GM19397 (cell line): Measurements from ENCODE around the gene TM9SF2.
"Not testable (repeated sequence)": the region's sequence is repeated elsewhere in the genome, so short reads cannot be mapped to it uniquely, and the experiment has no call there.

Experiments
- ATAC-seq: cut with Tn5 transposase; IDR thresholded peaks from one replicate; pipeline ENCODE4 v1.9.1; 2021; ENCODE audit warnings: mild to moderate bottlenecking, moderate library complexity; ENCODE audit not compliant: unreplicated experiment

Gene TM9SF2

GRCh38 chr13:99527301-99527700 is 26.0 kb downstream of the TM9SF2 start:
- no peak for ATAC-seq

- peak; percentile 59 for ATAC-seq
These were observed 27.3 kb downstream of the TM9SF2 start for GRCh38 chr13:99528547-99528946.

GRCh38 chr13:99536023-99536422 is 34.8 kb downstream of the TM9SF2 start:
- no peak for ATAC-seq

- no peak for ATAC-seq
These were observed 39.3 kb downstream of the TM9SF2 start for GRCh38 chr13:99540530-99540929.

- peak; percentile 99 for ATAC-seq
These were observed 41.6 kb downstream of the TM9SF2 start for GRCh38 chr13:99542788-99543406.

- ATAC-seq, result no peak
These were observed 44.1 kb downstream of the TM9SF2 start for GRCh38 chr13:99545361-99545760.

GRCh38 chr13:99545979-99546378 is 44.7 kb downstream of the TM9SF2 start:
- ATAC-seq, result no peak

- no peak for ATAC-seq
These were observed 45.6 kb downstream of the TM9SF2 start for GRCh38 chr13:99546878-99547277.

- ATAC-seq, result peak; percentile 57
These were observed 47.2 kb downstream of the TM9SF2 start for GRCh38 chr13:99548448-99548847.

- no peak for ATAC-seq
These were observed 51.8 kb downstream of the TM9SF2 start for GRCh38 chr13:99553033-99553432.

GRCh38 chr13:99555149-99555548 is 53.9 kb downstream of the TM9SF2 start:
- no peak for ATAC-seq

GRCh38 chr13:99556867-99557443 is 55.7 kb downstream of the TM9SF2 start:
- no peak for ATAC-seq

GRCh38 chr13:99558570-99559180 is 57.4 kb downstream of the TM9SF2 start:
- ATAC-seq, result no peak

- no peak for ATAC-seq
These were observed 58.3 kb downstream of the TM9SF2 start for GRCh38 chr13:99559560-99559959.

- ATAC-seq, result no peak
These were observed 62.1 kb downstream of the TM9SF2 start for GRCh38 chr13:99563404-99563803.

GRCh38 chr13:99564386-99564785 is 63.1 kb downstream of the TM9SF2 start:
- no peak for ATAC-seq

GRCh38 chr13:99565478-99566124 is 64.3 kb downstream of the TM9SF2 start:
- no peak for ATAC-seq

GRCh38 chr13:99566125-99567083 is 65.1 kb downstream of the TM9SF2 start:
- no peak for ATAC-seq

- not testable (repeated sequence) for ATAC-seq
These were observed 67.6 kb downstream of the TM9SF2 start for GRCh38 chr13:99568901-99569300.

GRCh38 chr13:99572131-99572530 is 70.9 kb downstream of the TM9SF2 start:
- no peak for ATAC-seq

- no peak for ATAC-seq
These were observed 71.6 kb downstream of the TM9SF2 start for GRCh38 chr13:99572921-99573320.
